ENCODE results near the gene LTN1. TPM values are rescaled to one million over a fixed set of nuclear protein-coding genes. Genes with fewer than 3 reads are reported as not detected.

The LTN1 gene
- polyA plus RNA-seq, 2 of the 4 experiments (the other 2 are of a cell fraction), result 6.9 to 12.3 TPM

- TF ChIP-seq CBX2 (IDR thresholded peaks at IDR 0.05; ENCODE audit: borderline replicate concordance, low read depth) (no peak), MYC (IDR thresholded peaks at IDR 0.05; ENCODE audit: borderline replicate concordance, low read length) (no peak), PHF8 (IDR thresholded peaks at IDR 0.05; ENCODE audit: borderline replicate concordance, low read depth) (no peak), FOXS1 (CRISPR knock-in tag; IDR thresholded peaks at IDR 0.05) (no peak), HDAC2 (IDR thresholded peaks at IDR 0.05) (no peak), ATOH8 (CRISPR knock-in tag; IDR thresholded peaks at IDR 0.05; ENCODE audit: low read depth) (no peak)
Measured at GRCh38 chr21:28885853-28886177, 106.9 kb downstream of the LTN1 start (continued).

- Histone ChIP-seq H3K27ac (peak overlapping the region; percentile 85 to 98), H3K9me3 (no peaks in the 10 kb centered on the region), H3K4me1 (0 out of 3 replicates have a peak, but pooled peaks cover 3% of the 10 kb centered on the region), H3K4me3 (peak overlapping the region; percentile 51), H3K4me2 (peak overlapping the region; percentile 77)
- DNase-seq (ENCODE audit: low read depth in 1 of 2, low spot score in 1 of 2) (peak; percentile 81 to 89), ATAC-seq (peak; percentile 99), FAIRE-seq (no peak)
- POLR2A ChIA-PET, result interaction anchor here (0.7 kb wide), 2 partner anchors 118 to 306 kb away, joined by 3 read pairs; no protein-coding TSS in a partner anchor
- CTCF ChIA-PET, result no interaction called here
- WGBS (ENCODE audit: missing lambda C conversion rate), result 14% methylated on average over 17 of the region's 47 CpGs
- TF ChIP-seq SREBF2 (IDR thresholded peaks at IDR 0.05) (no peak), ATOH8 (CRISPR knock-in tag; IDR thresholded peaks at IDR 0.05; ENCODE audit: low read depth) (peak; percentile 52), KDM5A (IDR thresholded peaks at IDR 0.05) (no peak), ZC3H11A (IDR thresholded peaks at IDR 0.05) (no peak), JUN (IDR thresholded peaks at IDR 0.05) (peak in 1 of 2 experiments; percentile 59; a peak in 1 of 5 replicates), BCL3 (IDR thresholded peaks at IDR 0.05) (no peak), CHD2 (IDR thresholded peaks at IDR 0.05; ENCODE audit: low read length, partially characterized antibody) (no peak), JUNB (IDR thresholded peaks at IDR 0.05) (no peak), RNF2 (IDR thresholded peaks at IDR 0.05; ENCODE audit: borderline replicate concordance, low read depth) (peak; percentile 35; the same call in 1 of the 2 replicates), EP300 (IDR thresholded peaks at IDR 0.05) (no peak), NFE2L2 (conservative IDR thresholded peaks at IDR 0.05; ENCODE audit: low read length) (no peak), MAX (IDR thresholded peaks at IDR 0.05) (peak; percentile 99), RARB (CRISPR knock-in tag; IDR thresholded peaks at IDR 0.05) (no peak), HOXB13 (CRISPR knock-in tag; IDR thresholded peaks at IDR 0.05; ENCODE audit: low read depth) (peak; percentile 82; the same call in 1 of the 2 replicates), FOSL2 (IDR thresholded peaks at IDR 0.05) (no peak), FOSL2 (CRISPR knock-in tag; IDR thresholded peaks at IDR 0.05) (peak; percentile 20; the same call in 1 of the 2 replicates), GATA3 (IDR thresholded peaks at IDR 0.05; ENCODE audit: borderline replicate concordance) (no peak), POLR2A (IDR thresholded peaks at IDR 0.05; ENCODE audit: low read length) (peak; percentile 89), CEBPB (IDR thresholded peaks at IDR 0.05) (no peak), E2F6 (IDR thresholded peaks at IDR 0.05; ENCODE audit: borderline replicate concordance, low read depth) (peak; percentile 93), EHMT2 (IDR thresholded peaks at IDR 0.05; ENCODE audit: low read depth) (no peak)
- TF ChIP-seq, protein P1, sequence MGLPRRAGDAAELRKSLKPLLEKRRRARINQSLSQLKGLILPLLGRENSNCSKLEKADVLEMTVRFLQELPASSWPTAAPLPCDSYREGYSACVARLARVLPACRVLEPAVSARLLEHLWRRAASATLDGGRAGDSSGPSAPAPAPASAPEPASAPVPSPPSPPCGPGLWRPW (IDR thresholded peaks at IDR 0.05), result no peak
- TF ChIP-seq, protein P2, sequence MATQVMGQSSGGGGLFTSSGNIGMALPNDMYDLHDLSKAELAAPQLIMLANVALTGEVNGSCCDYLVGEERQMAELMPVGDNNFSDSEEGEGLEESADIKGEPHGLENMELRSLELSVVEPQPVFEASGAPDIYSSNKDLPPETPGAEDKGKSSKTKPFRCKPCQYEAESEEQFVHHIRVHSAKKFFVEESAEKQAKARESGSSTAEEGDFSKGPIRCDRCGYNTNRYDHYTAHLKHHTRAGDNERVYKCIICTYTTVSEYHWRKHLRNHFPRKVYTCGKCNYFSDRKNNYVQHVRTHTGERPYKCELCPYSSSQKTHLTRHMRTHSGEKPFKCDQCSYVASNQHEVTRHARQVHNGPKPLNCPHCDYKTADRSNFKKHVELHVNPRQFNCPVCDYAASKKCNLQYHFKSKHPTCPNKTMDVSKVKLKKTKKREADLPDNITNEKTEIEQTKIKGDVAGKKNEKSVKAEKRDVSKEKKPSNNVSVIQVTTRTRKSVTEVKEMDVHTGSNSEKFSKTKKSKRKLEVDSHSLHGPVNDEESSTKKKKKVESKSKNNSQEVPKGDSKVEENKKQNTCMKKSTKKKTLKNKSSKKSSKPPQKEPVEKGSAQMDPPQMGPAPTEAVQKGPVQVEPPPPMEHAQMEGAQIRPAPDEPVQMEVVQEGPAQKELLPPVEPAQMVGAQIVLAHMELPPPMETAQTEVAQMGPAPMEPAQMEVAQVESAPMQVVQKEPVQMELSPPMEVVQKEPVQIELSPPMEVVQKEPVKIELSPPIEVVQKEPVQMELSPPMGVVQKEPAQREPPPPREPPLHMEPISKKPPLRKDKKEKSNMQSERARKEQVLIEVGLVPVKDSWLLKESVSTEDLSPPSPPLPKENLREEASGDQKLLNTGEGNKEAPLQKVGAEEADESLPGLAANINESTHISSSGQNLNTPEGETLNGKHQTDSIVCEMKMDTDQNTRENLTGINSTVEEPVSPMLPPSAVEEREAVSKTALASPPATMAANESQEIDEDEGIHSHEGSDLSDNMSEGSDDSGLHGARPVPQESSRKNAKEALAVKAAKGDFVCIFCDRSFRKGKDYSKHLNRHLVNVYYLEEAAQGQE (IDR thresholded peaks at IDR 0.05), result no peak
- TF ChIP-seq, protein P3, sequence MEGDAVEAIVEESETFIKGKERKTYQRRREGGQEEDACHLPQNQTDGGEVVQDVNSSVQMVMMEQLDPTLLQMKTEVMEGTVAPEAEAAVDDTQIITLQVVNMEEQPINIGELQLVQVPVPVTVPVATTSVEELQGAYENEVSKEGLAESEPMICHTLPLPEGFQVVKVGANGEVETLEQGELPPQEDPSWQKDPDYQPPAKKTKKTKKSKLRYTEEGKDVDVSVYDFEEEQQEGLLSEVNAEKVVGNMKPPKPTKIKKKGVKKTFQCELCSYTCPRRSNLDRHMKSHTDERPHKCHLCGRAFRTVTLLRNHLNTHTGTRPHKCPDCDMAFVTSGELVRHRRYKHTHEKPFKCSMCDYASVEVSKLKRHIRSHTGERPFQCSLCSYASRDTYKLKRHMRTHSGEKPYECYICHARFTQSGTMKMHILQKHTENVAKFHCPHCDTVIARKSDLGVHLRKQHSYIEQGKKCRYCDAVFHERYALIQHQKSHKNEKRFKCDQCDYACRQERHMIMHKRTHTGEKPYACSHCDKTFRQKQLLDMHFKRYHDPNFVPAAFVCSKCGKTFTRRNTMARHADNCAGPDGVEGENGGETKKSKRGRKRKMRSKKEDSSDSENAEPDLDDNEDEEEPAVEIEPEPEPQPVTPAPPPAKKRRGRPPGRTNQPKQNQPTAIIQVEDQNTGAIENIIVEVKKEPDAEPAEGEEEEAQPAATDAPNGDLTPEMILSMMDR (IDR thresholded peaks at IDR 0.05), result no peak
Measured at GRCh38 chr21:28884976-28885852, 107.5 kb downstream of the LTN1 start.

All from A549 (cell line).